Hematopoietic multipotent progenitor cell treated with erythropoietin and hydrocortisone succinate and interleukin-3 and kit ligand, for 8 days (in vitro differentiated cells): ENCODE results near the gene SCN7A.
"Not testable (repeated sequence)": the region's sequence is repeated elsewhere in the genome, so short reads cannot be mapped to it uniquely, and the experiment has no call there.

ENCODE experiments used
- DNase-seq: peaks from one replicate; pipeline ENCODE4 v3.0.0-alpha.2; 2015

Gene SCN7A

GRCh38 chr2:166388481-166389070, 105.5 kb downstream of the SCN7A start:
- no peak for DNase-seq

DNA sequence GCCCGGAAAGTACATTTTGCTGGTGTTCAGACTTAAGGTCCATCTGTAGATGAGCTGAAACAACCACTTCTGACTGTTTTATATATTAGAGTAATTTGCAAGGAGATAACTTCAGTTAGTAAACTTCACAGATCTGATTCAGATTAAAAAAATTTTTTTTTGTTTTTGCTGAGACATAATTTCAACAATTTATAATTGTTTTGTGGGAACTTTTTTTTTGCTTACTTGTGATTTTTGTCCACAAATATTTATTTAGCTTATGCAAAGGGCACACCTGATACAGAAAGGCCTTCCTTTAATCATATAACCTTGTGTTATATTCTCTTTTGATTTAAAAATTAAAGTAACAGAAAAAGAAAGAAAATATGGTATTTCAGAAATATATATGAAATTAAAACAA, 108.7 kb downstream of the SCN7A start:
- no peak for DNase-seq

DNA sequence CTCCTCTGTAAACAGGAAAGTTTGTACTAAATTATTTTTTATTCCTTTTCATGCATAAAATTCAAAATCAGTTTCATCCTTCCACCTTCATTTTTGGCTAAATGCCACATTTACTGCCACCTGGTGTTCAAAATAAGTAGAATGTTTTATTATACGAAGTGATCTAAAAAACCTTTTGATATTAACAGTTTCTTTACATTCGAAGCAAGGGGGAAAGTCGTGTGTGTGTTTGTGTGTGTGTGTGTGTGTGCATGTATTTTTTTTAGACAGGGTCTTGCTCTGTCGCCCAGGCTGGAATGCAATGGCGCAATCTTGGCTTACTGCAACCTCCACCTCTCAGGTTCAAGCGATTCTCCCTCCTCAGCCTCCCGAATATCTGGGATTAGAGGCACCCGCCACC, 109.3 kb downstream of the SCN7A start:
- peak; percentile 58 for DNase-seq

DNA sequence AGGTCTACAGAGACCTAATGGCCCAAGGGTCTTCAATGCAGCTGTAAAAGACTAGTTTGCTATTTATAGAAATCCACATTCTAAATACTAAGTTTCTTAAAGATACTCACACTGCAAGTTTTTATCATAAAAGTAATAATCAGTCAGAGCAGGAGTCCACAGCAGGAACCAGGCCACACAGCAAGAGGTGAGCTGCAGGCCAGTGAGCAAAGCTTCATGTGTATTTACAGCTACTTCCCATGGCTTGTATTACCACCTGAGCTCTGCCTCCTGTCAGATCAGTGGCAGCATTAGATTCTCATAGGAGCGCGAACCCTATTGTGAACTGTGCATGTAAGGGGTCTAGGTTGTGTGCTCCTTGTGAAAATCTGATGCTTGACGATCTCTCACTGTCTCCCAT, 111.6 kb downstream of the SCN7A start:
- no peak for DNase-seq

GRCh38 chr2:166380615-166381014, 113.4 kb downstream of the SCN7A start:
- no peak for DNase-seq

DNA sequence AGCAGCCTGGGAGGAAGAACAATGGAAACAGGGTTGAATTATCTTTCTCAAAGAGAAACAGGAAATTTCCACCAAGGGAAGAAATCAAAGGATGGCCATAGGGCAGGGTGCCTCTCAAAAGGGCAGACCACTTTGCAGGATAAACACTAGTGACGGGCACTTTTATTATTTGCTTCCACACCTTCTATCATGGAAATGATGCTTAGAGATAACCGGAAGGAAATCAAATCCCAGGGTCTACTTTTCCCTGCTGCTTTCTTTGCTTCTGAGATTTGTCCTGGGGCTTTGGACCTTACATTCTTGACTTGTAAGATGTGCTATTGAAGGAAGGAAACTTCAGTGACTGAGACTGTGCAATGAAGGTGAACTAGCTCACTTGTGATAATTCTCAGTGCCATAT, 117.2 kb downstream of the SCN7A start:
- no peak for DNase-seq

DNA sequence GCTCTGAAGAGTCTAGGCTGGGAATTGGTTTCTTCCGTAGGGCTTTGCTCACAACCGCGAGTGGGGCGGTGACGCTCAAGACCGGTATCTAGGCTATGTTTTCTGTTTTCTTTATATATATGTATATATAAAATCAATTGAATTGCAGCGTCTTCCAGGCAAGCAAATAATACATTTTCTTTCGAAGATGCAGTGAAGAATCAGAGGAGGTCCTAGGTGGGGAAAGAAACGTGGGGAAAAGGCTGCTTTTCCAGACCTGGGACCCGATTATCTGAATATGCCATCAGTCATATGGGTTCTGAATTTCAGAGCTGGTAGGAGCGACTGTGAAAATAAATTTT, 117.6 kb downstream of the SCN7A start:
- no peak for DNase-seq

DNA sequence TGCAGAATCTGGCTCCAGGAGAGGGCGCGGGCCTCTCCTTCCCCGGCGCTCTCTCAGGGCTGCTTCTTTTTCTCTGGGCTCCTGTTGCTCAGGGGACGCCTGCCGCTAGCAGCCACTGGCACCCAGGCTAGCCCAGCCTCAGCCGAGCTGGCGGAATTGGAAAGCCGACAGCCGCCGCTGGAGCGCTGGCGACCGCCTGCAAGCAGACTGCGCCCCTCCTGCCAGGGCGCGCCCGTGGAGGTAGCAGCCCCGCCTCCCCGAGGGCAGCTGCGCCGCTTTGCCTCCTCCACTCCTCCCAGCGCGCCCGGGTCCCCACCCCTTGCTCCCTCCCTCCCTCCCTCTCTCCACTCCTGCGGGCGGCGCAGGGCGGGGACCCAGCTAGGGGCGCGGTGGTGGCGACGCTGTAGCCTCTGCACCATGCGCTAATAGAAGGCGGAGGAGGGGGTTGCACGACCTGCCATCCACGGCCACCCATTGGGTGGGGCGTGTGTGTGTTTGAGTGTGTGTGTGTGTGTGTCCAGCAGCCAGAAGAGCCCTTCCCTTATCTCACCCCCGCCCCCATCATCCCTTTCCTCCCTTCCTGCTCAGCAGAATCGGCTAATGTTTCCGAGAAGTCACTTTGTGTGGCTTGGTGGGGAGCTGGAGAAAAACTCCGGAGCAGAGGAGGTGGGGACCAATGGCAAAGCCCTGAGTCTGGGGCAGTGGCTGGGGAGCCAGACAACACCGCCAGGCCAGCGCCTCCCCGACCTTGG, 118.1 kb downstream of the SCN7A start, which contains the start of gene SCN9A:
Gene SCN9A, minus strand, starts transcription at position 209 of the 752 bp plus-strand sequence. CDS start 64,188 bp downstream, outside the sequence.
- DNase-seq = peak; percentile 86

GRCh38 chr2:166375195-166375735, 118.8 kb downstream of the SCN7A start:
- peak; percentile 4 for DNase-seq

DNA sequence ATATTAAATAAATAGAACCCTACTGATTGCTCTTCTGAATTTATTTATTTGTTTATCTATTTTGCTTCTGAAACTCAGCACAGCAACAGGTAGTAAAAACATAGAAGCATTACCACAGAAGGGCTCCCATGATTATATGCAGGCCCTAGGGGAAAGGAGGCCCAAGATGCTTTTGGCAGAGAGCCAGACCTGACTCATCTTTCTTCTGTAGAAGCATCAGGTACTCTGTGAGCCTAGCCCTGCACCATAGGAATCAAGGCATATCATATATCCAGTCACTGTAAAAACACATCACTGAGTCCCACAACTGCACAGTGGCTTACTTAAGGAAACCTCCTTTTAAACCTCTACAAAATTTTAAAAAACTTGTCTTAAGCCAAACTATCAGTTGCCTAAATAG, 120.1 kb downstream of the SCN7A start:
- DNase-seq = peak; percentile 63

- DNase-seq = no peak
Observed at GRCh38 chr2:166373539-166373938, 120.5 kb downstream of the SCN7A start.

DNA sequence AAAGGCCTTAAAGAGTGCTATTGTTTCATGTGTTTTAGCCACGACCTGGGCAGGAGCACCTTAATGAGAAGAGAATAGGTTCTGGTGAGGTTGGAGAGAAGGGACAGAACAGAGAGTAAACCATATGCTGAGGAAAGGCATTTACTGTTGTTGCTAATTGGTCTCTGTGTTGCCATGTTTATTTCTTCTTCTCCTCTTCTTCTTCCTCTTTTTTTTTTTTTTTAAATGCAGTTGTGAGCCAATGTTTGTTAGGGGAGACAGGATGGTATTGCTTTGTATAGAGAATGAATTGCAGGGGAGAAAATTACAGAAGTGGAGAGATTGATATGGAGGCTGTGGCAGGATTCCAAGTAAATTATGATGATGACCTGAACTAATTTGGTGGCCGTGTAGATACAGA, 120.9 kb downstream of the SCN7A start:
- no peak for DNase-seq

GRCh38 chr2:166372046-166372445, 122.0 kb downstream of the SCN7A start:
- DNase-seq = no peak

GRCh38 chr2:166365803-166366420, 128.1 kb downstream of the SCN7A start:
- no peak for DNase-seq

- DNase-seq = no peak
Observed at GRCh38 chr2:166365239-166365638, 128.8 kb downstream of the SCN7A start.

- DNase-seq = no peak
Observed at GRCh38 chr2:166364476-166365161, 129.4 kb downstream of the SCN7A start.

DNA sequence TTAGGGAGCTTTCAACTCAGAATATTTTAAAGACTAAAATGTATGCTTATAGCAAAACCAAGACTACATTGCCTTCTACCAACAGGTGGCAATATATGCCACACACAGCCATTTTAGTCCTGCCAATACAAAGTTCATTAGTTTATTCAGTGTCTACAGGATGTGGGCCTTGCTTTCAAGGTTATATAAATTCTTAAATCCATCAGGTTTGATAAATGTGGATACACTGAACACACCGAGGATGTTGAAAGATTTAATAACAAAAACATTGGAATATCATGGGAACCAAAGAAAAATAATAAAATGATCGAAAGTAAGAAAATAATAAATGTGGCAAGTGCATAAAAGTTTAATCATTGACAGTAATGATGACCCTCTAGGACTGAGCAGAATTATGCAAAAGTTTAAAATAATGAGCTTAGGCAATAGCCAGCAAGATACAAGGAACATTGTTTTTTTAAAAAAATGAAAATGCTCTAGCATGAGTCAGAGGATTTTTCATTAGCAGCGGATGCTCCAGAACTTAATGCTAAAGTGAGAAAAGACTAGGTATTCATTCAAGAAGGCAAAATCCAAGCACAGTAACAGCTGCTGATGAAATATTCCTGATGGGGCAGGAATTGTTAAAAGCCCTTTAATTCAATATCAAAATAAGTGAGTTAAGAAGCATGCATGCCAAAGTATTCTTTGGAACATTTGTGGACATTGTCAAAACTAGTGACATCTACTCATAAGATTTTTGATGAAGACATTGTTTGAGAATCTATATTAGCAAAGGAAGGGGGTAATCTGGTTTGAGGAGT, 132.5 kb downstream of the SCN7A start:
- DNase-seq = peak; percentile 64

DNA sequence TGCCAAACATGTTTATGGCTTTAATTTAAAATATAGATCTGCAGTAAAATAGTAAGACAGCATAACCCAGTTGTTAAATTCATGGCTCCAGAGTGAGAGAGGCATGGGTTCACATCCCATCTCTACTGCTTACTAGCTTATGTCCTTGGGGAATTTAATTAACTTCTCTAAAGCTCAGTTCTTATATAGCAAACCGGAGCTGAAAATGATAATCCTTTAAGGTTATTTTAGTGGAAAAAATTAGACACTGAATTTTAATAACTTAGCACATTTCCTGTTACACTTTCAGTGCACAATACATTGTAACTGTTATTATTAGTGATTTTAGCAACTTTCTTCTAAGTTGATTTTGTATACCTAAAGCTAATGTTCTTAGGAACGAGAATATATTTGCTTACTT, 133.1 kb downstream of the SCN7A start:
- no peak for DNase-seq

- no peak for DNase-seq
Observed at GRCh38 chr2:166360426-166360825, 133.6 kb downstream of the SCN7A start.

- not testable (repeated sequence) for DNase-seq
Observed at GRCh38 chr2:166357950-166358321, 136.1 kb downstream of the SCN7A start.

- DNase-seq = peak; percentile 9
Observed at GRCh38 chr2:166357068-166357949, 136.7 kb downstream of the SCN7A start.
